Neural progenitor cell (in vitro differentiated cells): ENCODE results near the gene QSER1. TPM values are rescaled to one million over a fixed set of nuclear protein-coding genes. Genes with fewer than 3 reads are reported as not detected.

Source experiments
- DNase-seq: peaks from one replicate; pipeline ENCODE4 v3.0.0-alpha.2; 2016; ENCODE audit warnings: low spot score
- H2AFZ ChIP-seq: fragments of 200-600 bp; sonication (generic); replicated peaks from 2 replicates; pipeline ENCODE4 v1.6.1; 2016; ENCODE audit warnings: antibody characterized with exemption
- H3F3A ChIP-seq: fragments of 200-600 bp; sonication (generic); 2 replicates; pipeline ENCODE4 v1.6.1; 2016; ENCODE audit warnings: antibody characterized with exemption, low read depth
- H3K27ac ChIP-seq: fragments of 200-600 bp; sonication (generic); 2 replicates; pipeline ENCODE4 v1.5.1; 2016; ENCODE audit warnings: mild to moderate bottlenecking
- H3K27me3 ChIP-seq: fragments of 200-600 bp; sonication (generic); 2 replicates; pipeline ENCODE4 v1.6.1; 2016; ENCODE audit warnings: mild to moderate bottlenecking, moderate library complexity
- H3K36me3 ChIP-seq: fragments of 200-600 bp; sonication (generic); 2 replicates; pipeline ENCODE4 v1.5.1; 2016
- H3K4me1 ChIP-seq: fragments of 200-600 bp; sonication (generic); 2 replicates; pipeline ENCODE4 v1.6.1; 2016; ENCODE audit warnings: mixed run types
- H3K4me2 ChIP-seq: fragments of 200-600 bp; sonication (generic); 2 replicates; pipeline ENCODE4 v1.6.1; 2016
- H3K4me3 ChIP-seq: fragments of 200-600 bp; sonication (generic); 2 replicates; pipeline ENCODE4 v1.5.1; 2016
- H3K79me2 ChIP-seq: fragments of 200-600 bp; sonication (generic); 2 replicates; pipeline ENCODE4 v1.6.1; 2016; ENCODE audit warnings: low read depth
- H3K9ac ChIP-seq: fragments of 200-600 bp; sonication (generic); 2 replicates; pipeline ENCODE4 v1.6.1; 2016
- H3K9me3 ChIP-seq: fragments of 200-600 bp; sonication (generic); 2 replicates; pipeline ENCODE4 v1.5.1; 2016; ENCODE audit warnings: low read depth
- H4K20me1 ChIP-seq: fragments of 200-600 bp; sonication (generic); 2 replicates; pipeline ENCODE4 v1.6.1; 2016; ENCODE audit warnings: low read depth
- H3K27ac Mint-ChIP-seq: 3 replicates; pipeline ENCODE4 v1.8.0; 2021; ENCODE audit warnings: mixed read lengths
- H3K27me3 Mint-ChIP-seq: 2 replicates; pipeline ENCODE4 v1.8.0; 2022; ENCODE audit warnings: low read depth, mild to moderate bottlenecking, inconsistent platforms, moderate library complexity, mixed read lengths; ENCODE audit not compliant: insufficient read depth
- H3K36me3 Mint-ChIP-seq: 3 replicates; pipeline ENCODE4 v1.8.0; 2021; ENCODE audit warnings: mixed read lengths
- H3K4me1 Mint-ChIP-seq: 3 replicates; pipeline ENCODE4 v1.8.0; 2021; ENCODE audit warnings: mixed read lengths
- H3K4me3 Mint-ChIP-seq: 3 replicates; pipeline ENCODE4 v1.8.0; 2021; ENCODE audit warnings: mild to moderate bottlenecking, moderate library complexity, mixed read lengths
- H3K9me3 Mint-ChIP-seq: 3 replicates; pipeline ENCODE4 v1.8.0; 2020; ENCODE audit warnings: mixed read lengths
- EZH2 ChIP-seq: fragments of 200-600 bp; sonication (generic); IDR thresholded peaks from 2 replicates; pipeline ENCODE4 v1.6.1; 2017; ENCODE audit warnings: antibody characterized with exemption, mild to moderate bottlenecking, moderate library complexity
- EZH2phosphoT487 ChIP-seq: fragments of 200-600 bp; sonication (generic); IDR thresholded peaks from 2 replicates; pipeline ENCODE4 v1.6.1; 2017; ENCODE audit warnings: antibody characterized with exemption
- total RNA-seq: library from RNA; depleted of rRNA; stranded (reverse); fragments of >200 nt; gene quantifications from 2 replicates; pipeline ENCODE4 v1.2.3, GENCODE V29; 2015; ENCODE audit warnings: low replicate concordance
- TF ChIP-seq, protein P1 (sequence below): fragments of 200-600 bp; sonication (generic); IDR thresholded peaks from 2 replicates; pipeline ENCODE4 v1.5.1; 2017; ENCODE audit warnings: antibody characterized with exemption, mild to moderate bottlenecking

QSER1 gene
- total RNA-seq, 1 donor from 2014 or later = 79.2 TPM

DNA sequence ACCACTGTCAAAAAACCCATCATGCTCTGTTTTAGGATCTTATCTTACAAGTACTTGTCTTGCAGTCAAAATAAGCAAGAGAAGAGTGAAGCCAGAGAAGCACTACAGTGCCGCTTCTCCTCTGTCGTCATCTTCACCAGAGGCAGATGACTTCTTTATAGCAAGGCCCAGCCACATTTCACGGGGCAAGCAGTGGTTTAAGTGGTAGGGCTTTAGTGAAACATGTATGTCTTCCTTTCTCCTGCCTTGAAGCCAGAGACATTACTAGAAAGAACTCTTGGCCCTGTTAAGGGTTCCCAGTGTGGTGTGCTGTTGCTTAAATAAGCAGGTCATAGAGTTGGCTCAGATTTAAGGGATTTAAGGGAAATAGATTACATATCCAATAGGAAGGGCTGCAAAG is 80.2 kb downstream of the QSER1 start:
- DNase-seq = no peak
- no peak overlapping the region for H3K4me3 ChIP-seq
- peaks cover 17% of the 10 kb centered on the region for H3K36me3 Mint-ChIP-seq
- no peak overlapping the region for H3K4me2 ChIP-seq
- no peaks in the 10 kb centered on the region for H3K79me2 ChIP-seq
- no peak overlapping the region for H3K27ac ChIP-seq
- no peaks in the 10 kb centered on the region for H3K4me1 ChIP-seq
- H3K4me1 Mint-ChIP-seq = no peaks in the 10 kb centered on the region
- H3K27ac Mint-ChIP-seq = no peak overlapping the region
- H3K9me3 Mint-ChIP-seq = no peaks in the 10 kb centered on the region
- TF ChIP-seq EZH2phosphoT487 (no peak), EZH2 (no peak)
- TF ChIP-seq, protein P1, sequence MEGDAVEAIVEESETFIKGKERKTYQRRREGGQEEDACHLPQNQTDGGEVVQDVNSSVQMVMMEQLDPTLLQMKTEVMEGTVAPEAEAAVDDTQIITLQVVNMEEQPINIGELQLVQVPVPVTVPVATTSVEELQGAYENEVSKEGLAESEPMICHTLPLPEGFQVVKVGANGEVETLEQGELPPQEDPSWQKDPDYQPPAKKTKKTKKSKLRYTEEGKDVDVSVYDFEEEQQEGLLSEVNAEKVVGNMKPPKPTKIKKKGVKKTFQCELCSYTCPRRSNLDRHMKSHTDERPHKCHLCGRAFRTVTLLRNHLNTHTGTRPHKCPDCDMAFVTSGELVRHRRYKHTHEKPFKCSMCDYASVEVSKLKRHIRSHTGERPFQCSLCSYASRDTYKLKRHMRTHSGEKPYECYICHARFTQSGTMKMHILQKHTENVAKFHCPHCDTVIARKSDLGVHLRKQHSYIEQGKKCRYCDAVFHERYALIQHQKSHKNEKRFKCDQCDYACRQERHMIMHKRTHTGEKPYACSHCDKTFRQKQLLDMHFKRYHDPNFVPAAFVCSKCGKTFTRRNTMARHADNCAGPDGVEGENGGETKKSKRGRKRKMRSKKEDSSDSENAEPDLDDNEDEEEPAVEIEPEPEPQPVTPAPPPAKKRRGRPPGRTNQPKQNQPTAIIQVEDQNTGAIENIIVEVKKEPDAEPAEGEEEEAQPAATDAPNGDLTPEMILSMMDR = no peak
- H3K9me3 ChIP-seq = no peaks in the 10 kb centered on the region
- peaks cover 48% of the 10 kb centered on the region for H3K36me3 ChIP-seq
- no peaks in the 10 kb centered on the region for H4K20me1 ChIP-seq
- H3K27me3 ChIP-seq = no peaks in the 10 kb centered on the region
- H3K4me3 Mint-ChIP-seq = no peak overlapping the region
- no peak overlapping the region for H2AFZ ChIP-seq
- H3K27me3 Mint-ChIP-seq = no peaks in the 10 kb centered on the region
- no peak overlapping the region for H3K9ac ChIP-seq
- peaks cover 7% of the 10 kb centered on the region for H3F3A ChIP-seq

DNA sequence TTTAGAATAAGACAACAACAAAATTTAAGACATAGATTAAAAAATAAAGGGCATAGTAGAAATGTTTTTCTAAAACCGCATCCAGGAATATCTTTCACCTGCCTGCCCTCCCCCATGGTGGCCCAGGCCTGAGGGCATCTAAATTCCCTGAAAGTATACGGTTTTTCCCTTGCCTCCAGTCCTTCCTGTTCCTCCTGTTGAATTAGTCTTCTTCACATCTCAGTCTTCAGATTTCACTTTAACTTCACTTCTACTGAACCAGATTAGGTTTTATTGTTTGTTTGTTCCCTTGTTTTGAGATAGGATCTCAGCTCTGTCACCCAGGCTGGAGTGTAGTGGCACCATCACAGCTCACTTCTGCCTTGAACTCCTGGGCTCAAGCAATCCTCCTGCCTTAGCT is 90.0 kb downstream of the QSER1 start:
- H3K4me1 ChIP-seq = no peaks in the 10 kb centered on the region
- no peaks in the 10 kb centered on the region for H3K9me3 ChIP-seq
- no peak overlapping the region for H3K9ac ChIP-seq
- H3K4me1 Mint-ChIP-seq = no peaks in the 10 kb centered on the region
- TF ChIP-seq EZH2 (no peak), EZH2phosphoT487 (no peak)
- TF ChIP-seq, protein P1 = no peak
- no peak overlapping the region for H3K4me2 ChIP-seq
- no peak overlapping the region for H2AFZ ChIP-seq
- peaks cover 25% of the 10 kb centered on the region for H3F3A ChIP-seq
- H3K27me3 Mint-ChIP-seq = no peaks in the 10 kb centered on the region
- no peaks in the 10 kb centered on the region for H3K79me2 ChIP-seq
- H3K27ac Mint-ChIP-seq = peak overlapping the region; percentile 6
- no peaks in the 10 kb centered on the region for H3K27me3 ChIP-seq
- peaks cover 5% of the 10 kb centered on the region for H3K36me3 ChIP-seq
- no peak overlapping the region for H3K27ac ChIP-seq
- peaks cover 2% of the 10 kb centered on the region for H3K36me3 Mint-ChIP-seq
- no peak overlapping the region for H3K4me3 Mint-ChIP-seq
- H4K20me1 ChIP-seq = no peaks in the 10 kb centered on the region
- no peak for DNase-seq
- H3K9me3 Mint-ChIP-seq = no peaks in the 10 kb centered on the region
- no peak overlapping the region for H3K4me3 ChIP-seq

DNA sequence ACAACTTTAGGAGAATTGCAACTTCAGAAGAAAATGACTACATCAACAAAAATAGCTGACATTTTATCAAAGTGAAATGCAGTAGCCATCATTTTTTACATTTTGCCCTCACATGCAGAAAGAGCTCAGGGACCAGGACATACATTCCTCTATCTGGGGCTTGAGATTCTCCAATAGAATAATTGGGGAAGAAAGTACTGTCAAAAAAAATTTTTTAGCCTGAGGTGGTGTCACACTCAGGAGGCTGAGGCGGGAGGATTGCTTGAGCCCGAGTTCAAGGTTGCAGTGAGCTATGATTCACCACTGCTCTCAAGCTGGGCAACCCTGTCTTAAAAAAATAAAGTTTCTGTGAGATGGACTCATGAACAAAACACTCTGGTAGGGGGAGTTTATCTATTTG is 90.9 kb downstream of the QSER1 start:
- Histone ChIP-seq H2AFZ (no peak overlapping the region), H3K36me3 (no peaks in the 10 kb centered on the region)

More for the DNA sequence above, 90.9 kb downstream of the QSER1 start:
- Histone ChIP-seq H3F3A (peaks cover 25% of the 10 kb centered on the region), H3K27ac (no peak overlapping the region), H3K79me2 (no peaks in the 10 kb centered on the region), H3K9ac (no peak overlapping the region), H3K9me3 (no peaks in the 10 kb centered on the region), H3K4me2 (no peak overlapping the region), H3K4me3 (no peak overlapping the region), H4K20me1 (no peaks in the 10 kb centered on the region), H3K4me1 (no peaks in the 10 kb centered on the region), H3K27me3 (no peaks in the 10 kb centered on the region)
- Mint-ChIP-seq H3K27ac (no peak overlapping the region), H3K4me1 (no peaks in the 10 kb centered on the region), H3K36me3 (no peaks in the 10 kb centered on the region), H3K27me3 (no peaks in the 10 kb centered on the region), H3K9me3 (peaks cover 3% of the 10 kb centered on the region), H3K4me3 (no peak overlapping the region)
- no peak for DNase-seq
- TF ChIP-seq, protein P1 = no peak
- no peak for TF ChIP-seq EZH2phosphoT487
- TF ChIP-seq EZH2 = no peak
